Effector memory CD4-positive, alpha-beta T cell (primary cell): Measurements from ENCODE around the gene XRCC3.

ENCODE experiments used
- DNase-seq, 3 donors: peaks; one replicate each; pipeline ENCODE4 v3.0.0-alpha.2; 2020
- H3K27ac ChIP-seq: 2 replicates; pipeline ENCODE4 v1.7.0; 2013; ENCODE audit warnings: mild to moderate bottlenecking, low read length, moderate library complexity; ENCODE audit not compliant: insufficient read depth, poor library complexity, severe bottlenecking
- H3K27me3 ChIP-seq: replicated peaks from 2 replicates; pipeline ENCODE4 v1.7.0; 2013; ENCODE audit warnings: mild to moderate bottlenecking, low read length; ENCODE audit not compliant: insufficient read depth, control insufficient read depth, poor library complexity, severe bottlenecking
- H3K36me3 ChIP-seq: 2 replicates; pipeline ENCODE4 v1.7.0; 2013; ENCODE audit warnings: mild to moderate bottlenecking, low read length, moderate library complexity; ENCODE audit not compliant: control insufficient read depth, insufficient read depth
- H3K4me1 ChIP-seq: 2 replicates; pipeline ENCODE4 v1.7.0; 2013; ENCODE audit warnings: low read length, mild to moderate bottlenecking; ENCODE audit not compliant: control insufficient read depth, insufficient read depth, poor library complexity, severe bottlenecking
- H3K4me3 ChIP-seq: 2 replicates; pipeline ENCODE4 v1.7.0; 2013; ENCODE audit warnings: low read length, low read depth, mild to moderate bottlenecking; ENCODE audit not compliant: insufficient read depth, poor library complexity, severe bottlenecking
- H3K9me3 ChIP-seq: 2 replicates; pipeline ENCODE4 v1.7.0; 2013; ENCODE audit warnings: mild to moderate bottlenecking, low read length, moderate library complexity; ENCODE audit not compliant: control insufficient read depth

Gene XRCC3

GRCh38 chr14:103671911-103672310, 43.3 kb downstream of the XRCC3 start:
- Histone ChIP-seq H3K27me3 (no peaks in the 10 kb centered on the region), H3K9me3 (no peaks in the 10 kb centered on the region), H3K27ac (no peak overlapping the region), H3K4me1 (no peaks in the 10 kb centered on the region), H3K36me3 (peaks cover 84% of the 10 kb centered on the region), H3K4me3 (no peak overlapping the region)
- DNase-seq, result no peak

- Histone ChIP-seq H3K27ac (no peak overlapping the region), H3K36me3 (peaks cover 70% of the 10 kb centered on the region), H3K4me3 (no peak overlapping the region), H3K9me3 (no peaks in the 10 kb centered on the region), H3K4me1 (no peaks in the 10 kb centered on the region), H3K27me3 (no peaks in the 10 kb centered on the region)
- DNase-seq, result no peak
Measured at GRCh38 chr14:103669370-103669769, 45.9 kb downstream of the XRCC3 start.

- no peaks in the 10 kb centered on the region for H3K4me1 ChIP-seq
- H3K27me3 ChIP-seq, result no peaks in the 10 kb centered on the region
- no peaks in the 10 kb centered on the region for H3K9me3 ChIP-seq
- H3K27ac ChIP-seq, result no peak overlapping the region
- H3K4me3 ChIP-seq, result no peak overlapping the region
- H3K36me3 ChIP-seq, result peaks cover 65% of the 10 kb centered on the region
- DNase-seq, result no peak
Measured at GRCh38 chr14:103668117-103668516, 47.1 kb downstream of the XRCC3 start.

GRCh38 chr14:103667671-103668070, 47.6 kb downstream of the XRCC3 start:
- Histone ChIP-seq H3K36me3 (peaks cover 62% of the 10 kb centered on the region), H3K9me3 (no peaks in the 10 kb centered on the region), H3K27ac (no peak overlapping the region), H3K4me1 (no peaks in the 10 kb centered on the region), H3K4me3 (no peak overlapping the region), H3K27me3 (no peaks in the 10 kb centered on the region)
- no peak for DNase-seq

- no peak overlapping the region for H3K4me3 ChIP-seq
- H3K36me3 ChIP-seq, result peaks cover 55% of the 10 kb centered on the region
- H3K27me3 ChIP-seq, result no peaks in the 10 kb centered on the region
- no peak for DNase-seq
- H3K4me1 ChIP-seq, result no peaks in the 10 kb centered on the region
- no peak overlapping the region for H3K27ac ChIP-seq
- H3K9me3 ChIP-seq, result no peaks in the 10 kb centered on the region
Measured at GRCh38 chr14:103663506-103663905, 51.7 kb downstream of the XRCC3 start.

GRCh38 chr14:103662591-103662990, 52.7 kb downstream of the XRCC3 start:
- Histone ChIP-seq H3K36me3 (peaks cover 53% of the 10 kb centered on the region), H3K27ac (no peak overlapping the region), H3K4me1 (no peaks in the 10 kb centered on the region), H3K27me3 (no peaks in the 10 kb centered on the region), H3K9me3 (no peaks in the 10 kb centered on the region), H3K4me3 (no peak overlapping the region)
- DNase-seq, result no peak

GRCh38 chr14:103662029-103662428, 53.2 kb downstream of the XRCC3 start:
- H3K4me3 ChIP-seq, result no peak overlapping the region
- DNase-seq, result no peak
- H3K4me1 ChIP-seq, result no peaks in the 10 kb centered on the region
- peaks cover 54% of the 10 kb centered on the region for H3K36me3 ChIP-seq
- no peaks in the 10 kb centered on the region for H3K27me3 ChIP-seq
- H3K9me3 ChIP-seq, result no peaks in the 10 kb centered on the region
- no peak overlapping the region for H3K27ac ChIP-seq

- DNase-seq, result no peak
- Histone ChIP-seq H3K27me3 (no peaks in the 10 kb centered on the region), H3K4me1 (no peaks in the 10 kb centered on the region), H3K36me3 (peaks cover 69% of the 10 kb centered on the region), H3K4me3 (no peak overlapping the region), H3K9me3 (no peaks in the 10 kb centered on the region), H3K27ac (no peak overlapping the region)
Measured at GRCh38 chr14:103659631-103660030, 55.6 kb downstream of the XRCC3 start.

GRCh38 chr14:103657471-103657870, 57.8 kb downstream of the XRCC3 start:
- Histone ChIP-seq H3K9me3 (no peaks in the 10 kb centered on the region), H3K27me3 (no peaks in the 10 kb centered on the region), H3K27ac (no peak overlapping the region), H3K36me3 (peaks cover 64% of the 10 kb centered on the region), H3K4me1 (no peaks in the 10 kb centered on the region), H3K4me3 (no peak overlapping the region)
- DNase-seq, result no peak

- DNase-seq, result no peak
- Histone ChIP-seq H3K4me1 (no peaks in the 10 kb centered on the region), H3K4me3 (no peak overlapping the region), H3K36me3 (peaks cover 59% of the 10 kb centered on the region), H3K9me3 (no peaks in the 10 kb centered on the region), H3K27me3 (no peaks in the 10 kb centered on the region), H3K27ac (no peak overlapping the region)
Measured at GRCh38 chr14:103656756-103657133, 58.5 kb downstream of the XRCC3 start.
